Measurements from ENCODE around the gene PCDHGA3. TPM values are rescaled to one million over a fixed set of nuclear protein-coding genes. Genes with fewer than 3 reads are reported as not detected.

PCDHGA3 gene
- total and polyA plus RNA-seq, 2 of the 13 experiments (the other 11 are each of a cell fraction or from before 2014, with no cell fraction given): 0.05 TPM; not detected in 1

GRCh38 chr5:141320225-141321169 is 23.1 kb upstream of the PCDHGA3 start, which contains the start of gene TAF7 (continued):
- TF ChIP-seq, protein P1, sequence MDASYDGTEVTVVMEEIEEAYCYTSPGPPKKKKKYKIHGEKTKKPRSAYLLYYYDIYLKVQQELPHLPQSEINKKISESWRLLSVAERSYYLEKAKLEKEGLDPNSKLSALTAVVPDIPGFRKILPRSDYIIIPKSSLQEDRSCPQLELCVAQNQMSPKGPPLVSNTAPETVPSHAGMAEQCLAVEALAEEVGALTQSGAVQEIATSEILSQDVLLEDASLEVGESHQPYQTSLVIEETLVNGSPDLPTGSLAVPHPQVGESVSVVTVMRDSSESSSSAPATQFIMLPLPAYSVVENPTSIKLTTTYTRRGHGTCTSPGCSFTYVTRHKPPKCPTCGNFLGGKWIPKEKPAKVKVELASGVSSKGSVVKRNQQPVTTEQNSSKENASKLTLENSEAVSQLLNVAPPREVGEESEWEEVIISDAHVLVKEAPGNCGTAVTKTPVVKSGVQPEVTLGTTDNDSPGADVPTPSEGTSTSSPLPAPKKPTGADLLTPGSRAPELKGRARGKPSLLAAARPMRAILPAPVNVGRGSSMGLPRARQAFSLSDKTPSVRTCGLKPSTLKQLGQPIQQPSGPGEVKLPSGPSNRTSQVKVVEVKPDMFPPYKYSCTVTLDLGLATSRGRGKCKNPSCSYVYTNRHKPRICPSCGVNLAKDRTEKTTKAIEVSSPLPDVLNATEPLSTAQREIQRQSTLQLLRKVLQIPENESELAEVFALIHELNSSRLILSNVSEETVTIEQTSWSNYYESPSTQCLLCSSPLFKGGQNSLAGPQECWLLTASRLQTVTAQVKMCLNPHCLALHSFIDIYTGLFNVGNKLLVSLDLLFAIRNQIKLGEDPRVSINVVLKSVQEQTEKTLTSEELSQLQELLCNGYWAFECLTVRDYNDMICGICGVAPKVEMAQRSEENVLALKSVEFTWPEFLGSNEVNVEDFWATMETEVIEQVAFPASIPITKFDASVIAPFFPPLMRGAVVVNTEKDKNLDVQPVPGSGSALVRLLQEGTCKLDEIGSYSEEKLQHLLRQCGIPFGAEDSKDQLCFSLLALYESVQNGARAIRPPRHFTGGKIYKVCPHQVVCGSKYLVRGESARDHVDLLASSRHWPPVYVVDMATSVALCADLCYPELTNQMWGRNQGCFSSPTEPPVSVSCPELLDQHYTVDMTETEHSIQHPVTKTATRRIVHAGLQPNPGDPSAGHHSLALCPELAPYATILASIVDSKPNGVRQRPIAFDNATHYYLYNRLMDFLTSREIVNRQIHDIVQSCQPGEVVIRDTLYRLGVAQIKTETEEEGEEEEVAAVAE (CRISPR knock-in tag; IDR thresholded peaks at IDR 0.05; ENCODE audit: borderline replicate concordance): no peak
- no peak for TF ChIP-seq HMGA1 (CRISPR knock-in tag; conservative IDR thresholded peaks at IDR 0.05)
- TF ChIP-seq IRF9 (CRISPR knock-in tag; IDR thresholded peaks at IDR 0.05; ENCODE audit: borderline replicate concordance): peak; percentile 79; the same call in 1 of the 2 replicates
- TF ChIP-seq, protein P2, sequence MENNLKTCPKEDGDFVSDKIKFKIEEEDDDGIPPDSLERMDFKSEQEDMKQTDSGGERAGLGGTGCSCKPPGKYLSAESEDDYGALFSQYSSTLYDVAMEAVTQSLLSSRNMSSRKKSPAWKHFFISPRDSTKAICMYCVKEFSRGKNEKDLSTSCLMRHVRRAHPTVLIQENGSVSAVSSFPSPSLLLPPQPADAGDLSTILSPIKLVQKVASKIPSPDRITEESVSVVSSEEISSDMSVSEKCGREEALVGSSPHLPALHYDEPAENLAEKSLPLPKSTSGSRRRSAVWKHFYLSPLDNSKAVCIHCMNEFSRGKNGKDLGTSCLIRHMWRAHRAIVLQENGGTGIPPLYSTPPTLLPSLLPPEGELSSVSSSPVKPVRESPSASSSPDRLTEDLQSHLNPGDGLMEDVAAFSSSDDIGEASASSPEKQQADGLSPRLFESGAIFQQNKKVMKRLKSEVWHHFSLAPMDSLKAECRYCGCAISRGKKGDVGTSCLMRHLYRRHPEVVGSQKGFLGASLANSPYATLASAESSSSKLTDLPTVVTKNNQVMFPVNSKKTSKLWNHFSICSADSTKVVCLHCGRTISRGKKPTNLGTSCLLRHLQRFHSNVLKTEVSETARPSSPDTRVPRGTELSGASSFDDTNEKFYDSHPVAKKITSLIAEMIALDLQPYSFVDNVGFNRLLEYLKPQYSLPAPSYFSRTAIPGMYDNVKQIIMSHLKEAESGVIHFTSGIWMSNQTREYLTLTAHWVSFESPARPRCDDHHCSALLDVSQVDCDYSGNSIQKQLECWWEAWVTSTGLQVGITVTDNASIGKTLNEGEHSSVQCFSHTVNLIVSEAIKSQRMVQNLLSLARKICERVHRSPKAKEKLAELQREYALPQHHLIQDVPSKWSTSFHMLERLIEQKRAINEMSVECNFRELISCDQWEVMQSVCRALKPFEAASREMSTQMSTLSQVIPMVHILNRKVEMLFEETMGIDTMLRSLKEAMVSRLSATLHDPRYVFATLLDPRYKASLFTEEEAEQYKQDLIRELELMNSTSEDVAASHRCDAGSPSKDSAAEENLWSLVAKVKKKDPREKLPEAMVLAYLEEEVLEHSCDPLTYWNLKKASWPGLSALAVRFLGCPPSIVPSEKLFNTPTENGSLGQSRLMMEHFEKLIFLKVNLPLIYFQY (CRISPR knock-in tag; IDR thresholded peaks at IDR 0.05; ENCODE audit: borderline replicate concordance): 0 out of 2 replicates have a peak, but pooled peaks have one; percentile 46
- TF ChIP-seq STAG1 (CRISPR knock-in tag; IDR thresholded peaks at IDR 0.05): peak; percentile 26; the same call in 1 of the 2 replicates
- TF ChIP-seq, protein P3, sequence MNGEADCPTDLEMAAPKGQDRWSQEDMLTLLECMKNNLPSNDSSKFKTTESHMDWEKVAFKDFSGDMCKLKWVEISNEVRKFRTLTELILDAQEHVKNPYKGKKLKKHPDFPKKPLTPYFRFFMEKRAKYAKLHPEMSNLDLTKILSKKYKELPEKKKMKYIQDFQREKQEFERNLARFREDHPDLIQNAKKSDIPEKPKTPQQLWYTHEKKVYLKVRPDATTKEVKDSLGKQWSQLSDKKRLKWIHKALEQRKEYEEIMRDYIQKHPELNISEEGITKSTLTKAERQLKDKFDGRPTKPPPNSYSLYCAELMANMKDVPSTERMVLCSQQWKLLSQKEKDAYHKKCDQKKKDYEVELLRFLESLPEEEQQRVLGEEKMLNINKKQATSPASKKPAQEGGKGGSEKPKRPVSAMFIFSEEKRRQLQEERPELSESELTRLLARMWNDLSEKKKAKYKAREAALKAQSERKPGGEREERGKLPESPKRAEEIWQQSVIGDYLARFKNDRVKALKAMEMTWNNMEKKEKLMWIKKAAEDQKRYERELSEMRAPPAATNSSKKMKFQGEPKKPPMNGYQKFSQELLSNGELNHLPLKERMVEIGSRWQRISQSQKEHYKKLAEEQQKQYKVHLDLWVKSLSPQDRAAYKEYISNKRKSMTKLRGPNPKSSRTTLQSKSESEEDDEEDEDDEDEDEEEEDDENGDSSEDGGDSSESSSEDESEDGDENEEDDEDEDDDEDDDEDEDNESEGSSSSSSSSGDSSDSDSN (CRISPR knock-in tag; IDR thresholded peaks at IDR 0.05): peak; percentile 73
- 0 out of 2 replicates have a peak, but pooled peaks have one; percentile 38 for TF ChIP-seq NFAT5 (CRISPR knock-in tag; IDR thresholded peaks at IDR 0.05)
- TF ChIP-seq U2AF1 (optimal IDR thresholded peaks at IDR 0.05; ENCODE audit: low read depth, low read length): peak; percentile 69

Measured in HepG2 (cell line).